ENCODE results near the gene PHF2. TPM values are rescaled to one million over a fixed set of nuclear protein-coding genes. Genes with fewer than 3 reads are reported as not detected.

PHF2 gene
- total and polyA plus RNA-seq, 2 experiments from 2014 or later, result 4.3 to 11.8 TPM

DNA sequence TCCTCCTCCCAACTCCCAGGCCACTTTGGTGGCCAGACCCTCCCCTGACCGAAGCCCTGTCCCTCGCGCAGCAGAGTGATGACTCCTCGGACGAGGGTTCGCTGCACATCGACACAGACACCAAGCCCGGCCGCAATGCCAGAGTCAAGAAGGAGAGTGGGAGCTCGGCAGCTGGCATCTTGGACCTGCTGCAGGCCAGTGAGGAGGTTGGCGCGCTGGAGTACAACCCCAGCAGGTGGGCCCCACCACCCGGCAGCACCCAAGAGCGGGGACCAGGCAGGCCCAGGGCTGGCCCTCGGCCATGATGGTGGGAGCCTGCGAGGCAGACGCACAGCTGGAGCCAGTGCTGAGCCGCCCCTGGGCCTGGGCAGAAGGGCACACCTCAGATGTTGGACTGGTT lies 90.6 kb downstream of the PHF2 start:
- H3K79me2 ChIP-seq (replicated peaks; ENCODE audit: insufficient read depth), result no peaks in the 10 kb centered on the region
- no peak overlapping the region for H3K4me3 ChIP-seq
- no peak overlapping the region for H3K27ac Mint-ChIP-seq
- H3K9me3 Mint-ChIP-seq, result no peaks in the 10 kb centered on the region
- H3K4me1 Mint-ChIP-seq, result peaks cover 9% of the 10 kb centered on the region; the same call in 1 of the 3 replicates
- peaks cover 4% of the 10 kb centered on the region for H3K27me3 Mint-ChIP-seq (ENCODE audit: insufficient read depth, low read depth, poor library complexity)
- H3K27ac ChIP-seq (ENCODE audit: low read depth), result no peak overlapping the region
- ATAC-seq (no peak), DNase-seq (ENCODE audit: low spot score) (no peak)
- no peaks in the 10 kb centered on the region for H3K36me3 ChIP-seq (ENCODE audit: insufficient read depth)
- no peaks in the 10 kb centered on the region for H3K36me3 Mint-ChIP-seq (ENCODE audit: low read depth)
- H3K4me2 ChIP-seq, result no peak overlapping the region
- H3K4me1 ChIP-seq (ENCODE audit: insufficient read depth), result no peaks in the 10 kb centered on the region
- peaks cover 3% of the 10 kb centered on the region; the same call in 1 of the 2 replicates for H3K9me2 ChIP-seq (ENCODE audit: insufficient read depth)
- no peaks in the 10 kb centered on the region for H4K20me1 ChIP-seq (replicated peaks; ENCODE audit: insufficient read depth)
- TF ChIP-seq, protein P1, sequence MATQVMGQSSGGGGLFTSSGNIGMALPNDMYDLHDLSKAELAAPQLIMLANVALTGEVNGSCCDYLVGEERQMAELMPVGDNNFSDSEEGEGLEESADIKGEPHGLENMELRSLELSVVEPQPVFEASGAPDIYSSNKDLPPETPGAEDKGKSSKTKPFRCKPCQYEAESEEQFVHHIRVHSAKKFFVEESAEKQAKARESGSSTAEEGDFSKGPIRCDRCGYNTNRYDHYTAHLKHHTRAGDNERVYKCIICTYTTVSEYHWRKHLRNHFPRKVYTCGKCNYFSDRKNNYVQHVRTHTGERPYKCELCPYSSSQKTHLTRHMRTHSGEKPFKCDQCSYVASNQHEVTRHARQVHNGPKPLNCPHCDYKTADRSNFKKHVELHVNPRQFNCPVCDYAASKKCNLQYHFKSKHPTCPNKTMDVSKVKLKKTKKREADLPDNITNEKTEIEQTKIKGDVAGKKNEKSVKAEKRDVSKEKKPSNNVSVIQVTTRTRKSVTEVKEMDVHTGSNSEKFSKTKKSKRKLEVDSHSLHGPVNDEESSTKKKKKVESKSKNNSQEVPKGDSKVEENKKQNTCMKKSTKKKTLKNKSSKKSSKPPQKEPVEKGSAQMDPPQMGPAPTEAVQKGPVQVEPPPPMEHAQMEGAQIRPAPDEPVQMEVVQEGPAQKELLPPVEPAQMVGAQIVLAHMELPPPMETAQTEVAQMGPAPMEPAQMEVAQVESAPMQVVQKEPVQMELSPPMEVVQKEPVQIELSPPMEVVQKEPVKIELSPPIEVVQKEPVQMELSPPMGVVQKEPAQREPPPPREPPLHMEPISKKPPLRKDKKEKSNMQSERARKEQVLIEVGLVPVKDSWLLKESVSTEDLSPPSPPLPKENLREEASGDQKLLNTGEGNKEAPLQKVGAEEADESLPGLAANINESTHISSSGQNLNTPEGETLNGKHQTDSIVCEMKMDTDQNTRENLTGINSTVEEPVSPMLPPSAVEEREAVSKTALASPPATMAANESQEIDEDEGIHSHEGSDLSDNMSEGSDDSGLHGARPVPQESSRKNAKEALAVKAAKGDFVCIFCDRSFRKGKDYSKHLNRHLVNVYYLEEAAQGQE (IDR thresholded peaks at IDR 0.05; ENCODE audit: unreplicated experiment), result no peak
- no peak for TF ChIP-seq JUNB (IDR thresholded peaks at IDR 0.05; ENCODE audit: unreplicated experiment)
- TF ChIP-seq CREB1 (CRISPR knock-in tag; IDR thresholded peaks at IDR 0.05; ENCODE audit: low read depth), result no peak
- TF ChIP-seq ZNF331 (CRISPR knock-in tag; IDR thresholded peaks at IDR 0.05; ENCODE audit: low read depth), result no peak
- TF ChIP-seq STAT1 (IDR thresholded peaks at IDR 0.05; ENCODE audit: unreplicated experiment), result no peak
- TF ChIP-seq ZNF114 (CRISPR knock-in tag; IDR thresholded peaks at IDR 0.05), result no peak
- TF ChIP-seq, protein P2, sequence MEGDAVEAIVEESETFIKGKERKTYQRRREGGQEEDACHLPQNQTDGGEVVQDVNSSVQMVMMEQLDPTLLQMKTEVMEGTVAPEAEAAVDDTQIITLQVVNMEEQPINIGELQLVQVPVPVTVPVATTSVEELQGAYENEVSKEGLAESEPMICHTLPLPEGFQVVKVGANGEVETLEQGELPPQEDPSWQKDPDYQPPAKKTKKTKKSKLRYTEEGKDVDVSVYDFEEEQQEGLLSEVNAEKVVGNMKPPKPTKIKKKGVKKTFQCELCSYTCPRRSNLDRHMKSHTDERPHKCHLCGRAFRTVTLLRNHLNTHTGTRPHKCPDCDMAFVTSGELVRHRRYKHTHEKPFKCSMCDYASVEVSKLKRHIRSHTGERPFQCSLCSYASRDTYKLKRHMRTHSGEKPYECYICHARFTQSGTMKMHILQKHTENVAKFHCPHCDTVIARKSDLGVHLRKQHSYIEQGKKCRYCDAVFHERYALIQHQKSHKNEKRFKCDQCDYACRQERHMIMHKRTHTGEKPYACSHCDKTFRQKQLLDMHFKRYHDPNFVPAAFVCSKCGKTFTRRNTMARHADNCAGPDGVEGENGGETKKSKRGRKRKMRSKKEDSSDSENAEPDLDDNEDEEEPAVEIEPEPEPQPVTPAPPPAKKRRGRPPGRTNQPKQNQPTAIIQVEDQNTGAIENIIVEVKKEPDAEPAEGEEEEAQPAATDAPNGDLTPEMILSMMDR (conservative IDR thresholded peaks at IDR 0.05; ENCODE audit: low read depth in 2 of 2), result no peak
- TF ChIP-seq EZH2 (IDR thresholded peaks at IDR 0.05; ENCODE audit: low read depth, unreplicated experiment), result no peak
- no peak for TF ChIP-seq POLR2AphosphoS5 (IDR thresholded peaks at IDR 0.05; ENCODE audit: low read depth)
- TF ChIP-seq, protein P3, sequence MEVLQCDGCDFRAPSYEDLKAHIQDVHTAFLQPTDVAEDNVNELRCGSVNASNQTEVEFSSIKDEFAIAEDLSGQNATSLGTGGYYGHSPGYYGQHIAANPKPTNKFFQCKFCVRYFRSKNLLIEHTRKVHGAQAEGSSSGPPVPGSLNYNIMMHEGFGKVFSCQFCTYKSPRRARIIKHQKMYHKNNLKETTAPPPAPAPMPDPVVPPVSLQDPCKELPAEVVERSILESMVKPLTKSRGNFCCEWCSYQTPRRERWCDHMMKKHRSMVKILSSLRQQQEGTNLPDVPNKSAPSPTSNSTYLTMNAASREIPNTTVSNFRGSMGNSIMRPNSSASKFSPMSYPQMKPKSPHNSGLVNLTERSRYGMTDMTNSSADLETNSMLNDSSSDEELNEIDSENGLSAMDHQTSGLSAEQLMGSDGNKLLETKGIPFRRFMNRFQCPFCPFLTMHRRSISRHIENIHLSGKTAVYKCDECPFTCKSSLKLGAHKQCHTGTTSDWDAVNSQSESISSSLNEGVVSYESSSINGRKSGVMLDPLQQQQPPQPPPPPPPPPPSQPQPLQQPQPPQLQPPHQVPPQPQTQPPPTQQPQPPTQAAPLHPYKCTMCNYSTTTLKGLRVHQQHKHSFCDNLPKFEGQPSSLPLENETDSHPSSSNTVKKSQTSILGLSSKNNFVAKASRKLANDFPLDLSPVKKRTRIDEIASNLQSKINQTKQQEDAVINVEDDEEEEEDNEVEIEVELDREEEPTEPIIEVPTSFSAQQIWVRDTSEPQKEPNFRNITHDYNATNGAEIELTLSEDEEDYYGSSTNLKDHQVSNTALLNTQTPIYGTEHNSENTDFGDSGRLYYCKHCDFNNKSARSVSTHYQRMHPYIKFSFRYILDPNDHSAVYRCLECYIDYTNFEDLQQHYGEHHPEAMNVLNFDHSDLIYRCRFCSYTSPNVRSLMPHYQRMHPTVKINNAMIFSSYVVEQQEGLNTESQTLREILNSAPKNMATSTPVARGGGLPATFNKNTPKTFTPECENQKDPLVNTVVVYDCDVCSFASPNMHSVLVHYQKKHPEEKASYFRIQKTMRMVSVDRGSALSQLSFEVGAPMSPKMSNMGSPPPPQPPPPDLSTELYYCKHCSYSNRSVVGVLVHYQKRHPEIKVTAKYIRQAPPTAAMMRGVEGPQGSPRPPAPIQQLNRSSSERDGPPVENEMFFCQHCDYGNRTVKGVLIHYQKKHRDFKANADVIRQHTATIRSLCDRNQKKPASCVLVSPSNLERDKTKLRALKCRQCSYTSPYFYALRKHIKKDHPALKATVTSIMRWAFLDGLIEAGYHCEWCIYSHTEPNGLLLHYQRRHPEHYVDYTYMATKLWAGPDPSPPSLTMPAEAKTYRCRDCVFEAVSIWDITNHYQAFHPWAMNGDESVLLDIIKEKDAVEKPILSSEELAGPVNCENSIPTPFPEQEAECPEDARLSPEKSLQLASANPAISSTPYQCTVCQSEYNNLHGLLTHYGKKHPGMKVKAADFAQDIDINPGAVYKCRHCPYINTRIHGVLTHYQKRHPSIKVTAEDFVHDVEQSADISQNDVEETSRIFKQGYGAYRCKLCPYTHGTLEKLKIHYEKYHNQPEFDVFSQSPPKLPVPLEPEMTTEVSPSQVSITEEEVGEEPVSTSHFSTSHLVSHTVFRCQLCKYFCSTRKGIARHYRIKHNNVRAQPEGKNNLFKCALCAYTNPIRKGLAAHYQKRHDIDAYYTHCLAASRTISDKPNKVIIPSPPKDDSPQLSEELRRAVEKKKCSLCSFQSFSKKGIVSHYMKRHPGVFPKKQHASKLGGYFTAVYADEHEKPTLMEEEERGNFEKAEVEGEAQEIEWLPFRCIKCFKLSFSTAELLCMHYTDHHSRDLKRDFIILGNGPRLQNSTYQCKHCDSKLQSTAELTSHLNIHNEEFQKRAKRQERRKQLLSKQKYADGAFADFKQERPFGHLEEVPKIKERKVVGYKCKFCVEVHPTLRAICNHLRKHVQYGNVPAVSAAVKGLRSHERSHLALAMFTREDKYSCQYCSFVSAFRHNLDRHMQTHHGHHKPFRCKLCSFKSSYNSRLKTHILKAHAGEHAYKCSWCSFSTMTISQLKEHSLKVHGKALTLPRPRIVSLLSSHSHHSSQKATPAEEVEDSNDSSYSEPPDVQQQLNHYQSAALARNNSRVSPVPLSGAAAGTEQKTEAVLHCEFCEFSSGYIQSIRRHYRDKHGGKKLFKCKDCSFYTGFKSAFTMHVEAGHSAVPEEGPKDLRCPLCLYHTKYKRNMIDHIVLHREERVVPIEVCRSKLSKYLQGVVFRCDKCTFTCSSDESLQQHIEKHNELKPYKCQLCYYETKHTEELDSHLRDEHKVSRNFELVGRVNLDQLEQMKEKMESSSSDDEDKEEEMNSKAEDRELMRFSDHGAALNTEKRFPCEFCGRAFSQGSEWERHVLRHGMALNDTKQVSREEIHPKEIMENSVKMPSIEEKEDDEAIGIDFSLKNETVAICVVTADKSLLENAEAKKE (CRISPR knock-in tag; IDR thresholded peaks at IDR 0.05), result no peak
- no peak for TF ChIP-seq EZH2phosphoT487 (IDR thresholded peaks at IDR 0.05; ENCODE audit: unreplicated experiment)
- TF ChIP-seq, protein P4, sequence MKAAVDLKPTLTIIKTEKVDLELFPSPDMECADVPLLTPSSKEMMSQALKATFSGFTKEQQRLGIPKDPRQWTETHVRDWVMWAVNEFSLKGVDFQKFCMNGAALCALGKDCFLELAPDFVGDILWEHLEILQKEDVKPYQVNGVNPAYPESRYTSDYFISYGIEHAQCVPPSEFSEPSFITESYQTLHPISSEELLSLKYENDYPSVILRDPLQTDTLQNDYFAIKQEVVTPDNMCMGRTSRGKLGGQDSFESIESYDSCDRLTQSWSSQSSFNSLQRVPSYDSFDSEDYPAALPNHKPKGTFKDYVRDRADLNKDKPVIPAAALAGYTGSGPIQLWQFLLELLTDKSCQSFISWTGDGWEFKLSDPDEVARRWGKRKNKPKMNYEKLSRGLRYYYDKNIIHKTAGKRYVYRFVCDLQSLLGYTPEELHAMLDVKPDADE (IDR thresholded peaks at IDR 0.05), result no peak
- TF ChIP-seq NANOG (IDR thresholded peaks at IDR 0.05; ENCODE audit: borderline replicate concordance), result no peak
- no peaks in the 10 kb centered on the region for H3F3A ChIP-seq (replicated peaks; ENCODE audit: low read depth)
- H2AFZ ChIP-seq, result no peak overlapping the region
- no peaks in the 10 kb centered on the region for H3K27me3 ChIP-seq (ENCODE audit: insufficient read depth)
- H3K4me3 Mint-ChIP-seq, result no peak overlapping the region
